Measurements from ENCODE around the gene TRMT1.

The TRMT1 gene

DNA sequence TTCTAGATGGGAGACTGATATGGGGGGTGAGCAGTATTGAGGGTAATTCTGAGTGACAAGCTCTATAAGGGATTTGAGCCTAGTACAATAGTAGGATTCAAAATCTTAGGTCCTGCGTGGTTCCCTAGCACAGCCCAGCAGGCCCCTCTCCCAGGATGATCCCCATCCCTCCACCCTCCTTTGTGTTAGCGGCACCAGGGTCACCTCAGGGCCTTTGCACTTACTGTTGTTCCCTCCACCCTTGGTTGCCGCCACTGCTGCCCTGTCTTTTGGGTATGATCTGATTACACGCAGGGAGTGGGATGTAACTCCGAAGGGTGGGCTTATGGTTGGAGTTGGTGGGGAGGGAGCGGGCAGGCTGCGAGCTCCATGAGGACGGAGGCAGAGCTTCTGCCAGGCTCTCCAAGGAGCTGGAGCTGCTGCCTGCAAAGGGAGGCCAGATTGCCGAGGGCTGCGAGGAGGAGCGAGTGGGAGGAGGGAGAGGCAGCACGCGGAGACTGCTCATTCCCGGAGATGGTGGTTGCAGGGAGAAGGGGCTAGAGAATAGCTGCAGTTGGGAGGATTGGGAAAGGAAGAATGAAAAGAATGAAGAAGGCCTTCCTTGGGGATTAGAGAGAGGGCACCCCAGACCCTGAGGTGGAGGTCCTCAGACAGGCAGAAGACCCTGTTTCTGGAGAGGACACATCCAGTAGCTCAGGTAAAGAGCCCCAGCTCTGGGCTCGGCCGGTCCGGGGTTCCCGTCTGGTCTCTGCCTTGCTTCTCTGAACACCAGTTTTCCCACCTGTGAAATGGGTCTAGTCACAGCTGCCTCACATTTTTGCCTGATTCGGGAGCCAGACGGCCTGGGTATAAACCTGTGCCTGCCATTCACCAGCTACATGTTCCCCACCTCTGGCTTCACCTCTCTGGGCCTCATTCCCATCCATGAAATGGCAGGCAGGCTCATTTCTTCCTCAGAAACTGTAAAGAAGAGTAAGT, 6.7 kb upstream of the TRMT1 start:
- DNase-seq = no peak

DNA sequence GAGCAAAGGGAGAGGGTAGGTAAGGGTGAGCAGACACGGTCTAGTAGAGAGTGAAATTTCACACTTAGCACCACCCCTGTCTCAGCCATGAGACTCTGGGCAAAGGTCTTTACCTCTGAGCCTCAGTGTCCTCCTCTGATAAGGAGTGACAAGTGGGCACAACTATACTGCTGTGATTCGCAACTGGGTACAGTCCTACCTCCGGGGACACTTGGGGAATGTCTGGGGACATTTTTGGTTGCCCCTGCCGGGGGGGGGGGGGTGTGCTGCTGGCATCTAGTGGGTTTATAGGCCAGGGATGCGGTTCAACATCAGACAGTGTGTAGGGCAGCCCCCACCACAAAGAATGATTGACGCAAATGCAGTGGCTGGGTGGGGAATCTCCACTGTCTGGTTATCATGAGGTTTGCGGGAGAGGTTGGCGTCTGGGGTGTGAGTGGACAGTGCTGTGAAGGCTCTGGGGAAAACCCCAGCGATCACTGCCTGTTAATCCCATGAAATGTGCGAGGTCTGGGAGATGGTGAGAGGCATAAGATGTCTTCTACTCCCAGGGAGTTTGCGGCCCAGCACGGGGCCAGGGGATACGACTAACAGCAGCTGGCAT, 5.8 kb upstream of the TRMT1 start:
- no peak for DNase-seq

DNA sequence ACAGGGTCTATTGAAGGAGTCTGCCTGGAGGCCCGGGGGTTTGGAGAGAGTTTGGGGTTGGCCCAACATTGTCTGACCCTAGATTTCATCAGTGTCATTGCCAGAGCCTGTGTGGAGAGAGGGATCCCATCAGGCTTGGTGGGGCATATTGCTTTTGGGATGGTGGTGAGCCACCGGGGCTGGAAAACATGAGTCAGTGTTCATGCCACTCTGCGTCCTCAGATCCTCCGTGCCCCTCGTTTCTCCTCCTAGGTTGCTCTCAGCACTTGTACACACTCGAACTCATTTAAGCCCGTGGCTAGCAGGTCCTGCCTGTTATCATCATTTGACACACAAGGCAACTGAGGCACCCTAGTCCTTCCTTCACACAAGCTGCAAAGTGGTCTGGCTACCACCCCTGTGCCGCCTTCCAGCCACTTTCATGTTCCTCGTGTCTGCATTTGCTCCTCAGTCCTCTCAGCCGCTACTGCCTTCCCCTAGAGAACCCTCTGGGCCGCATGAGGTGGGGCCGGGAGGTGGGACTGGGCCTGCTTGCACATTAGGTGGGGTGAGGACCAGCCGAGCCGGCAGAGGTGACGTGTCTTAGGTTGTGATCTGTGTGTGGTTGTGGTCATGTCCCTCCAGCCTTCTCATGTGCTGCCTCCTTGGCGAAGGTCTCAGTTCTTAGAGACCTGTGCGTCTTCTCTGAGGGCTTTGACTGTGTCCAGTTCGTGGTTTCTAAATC, 5.2 kb upstream of the TRMT1 start:
- no peak for DNase-seq

DNA sequence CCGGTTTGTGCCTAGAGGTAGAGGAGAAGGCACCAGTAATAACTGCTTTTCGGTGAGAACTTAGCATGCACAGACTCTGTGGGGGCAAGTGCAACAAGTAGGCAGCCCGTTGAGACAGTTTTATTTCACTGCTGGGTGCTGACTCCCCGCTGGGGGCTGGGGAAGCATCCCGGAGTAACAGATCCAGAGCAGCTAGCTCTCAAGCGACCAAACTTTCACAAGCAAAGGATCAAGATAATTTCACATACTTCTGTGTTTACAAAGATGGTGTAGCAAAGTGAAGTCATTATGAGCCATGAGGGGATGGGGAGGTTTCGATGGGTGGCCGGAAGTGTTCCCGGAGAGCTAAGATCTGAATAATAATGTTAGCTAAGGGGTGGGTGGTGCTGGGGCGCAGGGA, 4.3 kb upstream of the TRMT1 start:
- no peak for DNase-seq

DNA sequence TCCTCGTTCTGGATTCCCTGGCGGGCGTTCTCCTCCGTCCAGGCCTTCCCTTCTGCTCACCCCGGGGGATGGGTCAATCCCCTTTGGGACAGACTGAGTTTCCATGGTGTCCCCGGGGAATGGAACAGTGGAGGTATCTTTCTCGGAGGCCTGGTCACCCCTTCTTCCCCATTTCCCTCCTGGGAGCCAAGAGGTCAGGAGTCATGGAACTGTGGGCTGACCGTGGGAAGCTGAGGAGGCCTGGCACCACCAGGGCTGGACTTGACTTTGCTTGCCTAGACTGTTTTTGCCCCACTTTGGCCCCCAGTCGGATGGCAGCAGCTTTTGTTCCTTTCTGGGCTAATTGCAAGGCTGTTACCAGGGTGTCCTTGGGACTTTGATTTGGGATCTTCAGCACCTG, 3.5 kb upstream of the TRMT1 start:
- no peak for DNase-seq

DNA sequence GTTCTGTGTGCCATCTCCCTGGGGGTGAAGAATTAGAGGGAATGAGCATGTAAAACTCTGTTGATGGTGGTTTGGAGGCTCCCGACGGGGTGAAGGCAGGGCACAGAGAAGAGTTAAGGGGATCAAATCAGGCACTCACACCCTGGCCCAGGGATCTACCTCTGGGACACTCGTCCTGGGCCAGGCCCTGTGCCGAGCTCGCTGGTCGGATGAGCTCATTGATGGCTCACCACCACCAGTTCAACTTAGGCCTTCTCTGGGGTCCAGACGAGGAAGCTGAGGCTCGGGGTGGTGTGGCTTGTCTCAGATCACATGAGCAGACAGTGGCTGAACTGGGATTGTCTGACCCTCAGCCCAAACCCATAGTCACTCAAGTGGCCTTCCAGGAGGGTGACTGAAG, 3.1 kb upstream of the TRMT1 start:
- DNase-seq = no peak

DNA sequence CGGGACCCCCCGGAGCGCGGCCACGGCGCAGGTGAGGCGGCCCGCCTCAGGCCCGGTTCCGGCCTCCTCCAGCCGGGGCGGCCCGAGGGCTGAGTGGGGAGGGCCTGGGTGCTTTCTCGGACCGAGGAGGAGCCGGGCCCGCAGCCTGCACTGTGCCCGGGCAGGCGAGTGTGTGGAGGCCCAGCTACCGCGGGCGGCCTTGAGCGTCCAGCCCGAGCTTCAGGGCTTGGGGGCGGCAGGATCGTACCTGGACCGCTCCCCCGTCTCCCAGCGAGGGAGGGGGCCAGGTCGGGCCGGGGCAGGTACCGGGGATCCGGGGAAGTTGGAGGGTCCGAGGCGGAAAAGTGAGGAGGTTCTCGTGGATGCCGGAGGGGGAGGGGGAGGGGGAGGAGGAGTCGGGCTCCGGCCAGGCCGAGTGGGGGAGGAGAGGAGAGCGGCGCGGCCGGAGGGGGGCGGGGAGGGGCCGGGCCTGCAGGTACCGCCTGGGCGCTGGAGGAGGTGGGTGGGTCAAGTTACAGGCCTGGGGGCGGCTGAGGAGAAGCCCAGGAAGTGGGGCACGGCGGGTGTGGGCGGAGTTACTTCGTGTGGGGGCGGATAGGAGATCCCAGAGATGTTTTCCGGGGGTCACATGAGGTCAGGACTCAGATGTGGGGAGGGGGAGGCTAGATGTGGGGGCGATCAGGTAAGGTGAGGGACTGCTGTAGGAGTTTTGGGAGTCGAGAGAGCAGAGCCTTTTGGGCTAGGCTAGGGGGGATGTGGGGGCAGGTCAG, 2.1 kb upstream of the TRMT1 start:
- DNase-seq = peak; percentile 31

DNA sequence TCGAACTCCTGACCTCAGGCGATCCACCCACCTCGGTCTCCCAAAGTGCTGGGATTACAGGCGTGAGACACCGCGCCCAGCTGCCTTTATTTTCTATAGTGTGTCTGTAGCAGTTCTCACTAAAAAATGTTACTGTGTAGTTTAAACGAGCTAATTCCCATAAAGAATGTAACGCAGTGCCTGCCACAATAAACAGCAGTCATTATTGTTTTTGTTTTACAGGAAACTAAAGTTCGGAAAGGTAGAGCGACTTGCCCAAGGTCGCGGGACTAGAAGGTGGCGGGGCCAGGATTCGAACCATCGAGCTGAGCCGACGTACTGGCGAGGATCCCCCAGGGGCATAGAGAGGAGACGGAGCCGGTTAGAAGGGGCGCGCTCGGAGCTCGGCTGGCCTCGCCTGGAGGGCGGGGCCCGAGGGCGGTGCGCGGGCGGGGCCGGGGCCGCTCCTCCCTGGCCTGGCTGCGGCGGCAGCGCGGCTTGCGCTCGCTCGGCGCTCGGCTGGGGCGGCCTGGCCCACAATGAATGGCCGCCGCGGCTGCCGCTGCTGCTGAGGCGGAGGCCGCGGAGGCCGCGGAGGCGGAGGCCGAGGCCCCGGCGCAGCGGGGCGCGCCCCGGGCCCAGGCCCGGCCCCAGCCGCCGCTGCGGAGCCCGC, 1.4 kb upstream of the TRMT1 start, which contains the start of gene NACC1:
Gene NACC1, plus strand, starts transcription at position 493 of the 652 bp plus-strand sequence. CDS start 16,944 bp downstream, outside the sequence.
- DNase-seq = peak; percentile 88

DNA sequence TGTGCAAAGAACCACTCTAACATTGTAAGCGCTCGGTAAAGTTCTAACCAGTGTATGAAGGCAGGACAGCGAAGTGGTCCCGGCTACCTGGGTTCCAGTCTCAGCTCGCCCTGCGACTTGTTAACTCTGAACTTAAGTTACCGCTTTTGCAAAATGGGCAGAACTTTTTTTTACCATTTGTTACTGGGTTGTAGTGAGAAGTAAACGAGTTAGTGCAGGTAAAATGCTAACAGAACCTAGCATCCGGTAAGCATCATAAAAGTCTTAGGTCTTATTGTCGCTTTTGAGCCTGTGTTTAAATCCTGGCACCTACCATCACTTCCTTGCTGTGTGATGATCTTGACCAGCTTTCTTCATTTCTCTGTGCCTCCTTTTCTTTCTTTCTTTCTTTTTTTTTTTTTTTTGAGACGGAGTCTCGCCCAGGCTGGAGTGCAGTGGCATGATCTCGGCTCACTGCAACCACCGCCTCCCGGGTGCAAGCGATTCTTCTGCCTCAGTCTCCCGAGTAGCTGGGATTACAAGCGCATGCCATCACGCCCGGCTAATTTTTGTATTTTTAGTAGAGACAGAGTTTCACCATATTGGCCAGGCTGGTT, 734 bp upstream of the TRMT1 start:
- no peak for DNase-seq

DNA sequence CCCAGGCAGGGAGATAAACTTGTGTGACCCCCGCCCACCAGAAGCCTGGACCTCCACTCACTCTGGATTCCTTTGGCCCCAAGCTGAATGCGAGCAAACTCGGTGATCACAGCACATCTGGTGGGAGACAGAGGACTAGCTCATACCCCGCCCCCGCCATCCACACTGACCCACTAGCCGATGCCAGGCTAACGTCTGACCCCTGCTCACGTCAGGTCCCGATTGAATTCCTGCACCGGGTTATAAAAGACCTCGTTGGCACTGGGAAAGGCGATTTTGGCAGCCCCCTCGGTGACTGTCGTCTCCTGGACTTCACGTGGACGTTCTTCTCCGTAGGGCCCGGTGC, 631 bp downstream of the TRMT1 start:
- no peak for DNase-seq

DNA sequence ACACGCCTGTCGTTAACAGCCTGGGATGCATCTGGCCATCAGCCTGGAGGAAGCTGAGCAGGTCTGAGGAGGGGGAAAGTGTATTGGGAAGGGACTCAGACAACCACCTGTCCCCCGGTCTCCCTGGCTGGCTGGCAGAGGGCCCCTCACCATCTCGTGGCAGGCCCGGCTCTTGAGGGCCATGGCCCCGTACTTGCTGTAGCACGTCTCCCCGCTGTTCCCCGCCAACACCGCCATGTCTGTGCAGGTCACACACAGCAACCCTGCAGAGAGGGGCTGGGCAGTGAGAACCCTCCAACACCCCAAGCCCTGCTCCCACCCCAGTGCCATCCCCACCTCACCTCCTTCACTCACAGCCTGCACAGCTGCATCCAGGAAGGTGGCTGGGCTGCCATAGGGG, 4.0 kb downstream of the TRMT1 start:
- no peak for DNase-seq

DNA sequence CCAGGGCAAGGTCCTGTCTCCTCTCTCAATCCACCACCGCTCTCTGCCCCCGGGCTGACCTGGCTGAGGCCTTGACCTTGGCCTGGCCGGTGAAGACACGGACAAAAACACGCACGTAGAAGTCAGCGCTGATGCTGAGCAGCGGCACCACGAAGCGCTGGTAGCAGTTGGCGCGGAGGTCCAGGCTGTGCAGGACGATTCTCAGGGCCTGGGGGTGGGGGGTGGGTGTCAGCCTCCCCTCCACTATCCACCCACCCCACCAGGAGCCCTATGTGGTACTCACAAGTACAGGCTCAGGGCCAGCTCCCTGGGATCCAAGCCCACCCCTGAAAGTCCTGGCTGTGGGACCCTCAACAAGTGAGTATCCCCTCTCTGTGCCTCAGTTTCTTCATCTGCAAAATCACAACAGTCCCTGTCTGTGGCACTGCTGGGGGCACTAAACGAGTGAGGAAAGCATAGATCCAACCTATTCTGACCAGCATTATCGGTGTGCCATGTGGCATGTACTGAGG, 6.4 kb downstream of the TRMT1 start:
- DNase-seq = no peak

DNA sequence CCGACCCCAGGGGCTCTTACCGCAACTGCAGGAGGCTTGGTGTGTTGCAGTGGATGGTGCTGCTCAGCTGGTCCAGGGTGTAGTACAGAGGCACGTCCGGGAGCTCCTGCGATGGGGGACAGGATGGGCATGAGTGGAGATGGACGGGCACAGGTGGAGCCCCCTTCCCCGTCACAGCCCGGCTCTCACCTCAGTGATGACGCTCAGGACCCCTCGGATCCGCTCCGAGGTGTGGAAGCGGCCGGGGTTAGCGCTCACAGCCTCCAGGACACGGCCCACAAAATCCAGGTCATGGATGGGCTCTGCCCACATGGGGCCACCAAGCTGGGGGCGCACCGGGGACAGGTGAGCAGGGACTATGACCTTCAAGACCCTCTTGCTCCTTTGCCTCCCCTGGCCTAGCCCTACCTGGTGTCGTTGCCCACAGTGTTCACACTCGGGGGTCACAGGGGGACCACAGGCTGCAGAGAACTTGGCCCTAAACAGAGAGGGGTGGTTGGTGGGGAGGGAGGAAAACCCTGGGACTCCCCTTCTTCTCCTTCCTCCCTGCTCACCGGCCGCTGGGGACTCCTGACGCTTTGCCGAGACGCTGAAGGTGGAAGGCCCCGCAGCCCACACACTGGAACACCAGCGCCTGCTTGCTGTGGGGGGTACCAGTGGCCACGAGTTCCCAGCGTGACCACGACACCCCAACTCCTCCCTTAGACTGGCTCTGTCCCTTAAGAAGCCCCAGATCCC, 7.0 kb downstream of the TRMT1 start:
- DNase-seq = no peak

DNA sequence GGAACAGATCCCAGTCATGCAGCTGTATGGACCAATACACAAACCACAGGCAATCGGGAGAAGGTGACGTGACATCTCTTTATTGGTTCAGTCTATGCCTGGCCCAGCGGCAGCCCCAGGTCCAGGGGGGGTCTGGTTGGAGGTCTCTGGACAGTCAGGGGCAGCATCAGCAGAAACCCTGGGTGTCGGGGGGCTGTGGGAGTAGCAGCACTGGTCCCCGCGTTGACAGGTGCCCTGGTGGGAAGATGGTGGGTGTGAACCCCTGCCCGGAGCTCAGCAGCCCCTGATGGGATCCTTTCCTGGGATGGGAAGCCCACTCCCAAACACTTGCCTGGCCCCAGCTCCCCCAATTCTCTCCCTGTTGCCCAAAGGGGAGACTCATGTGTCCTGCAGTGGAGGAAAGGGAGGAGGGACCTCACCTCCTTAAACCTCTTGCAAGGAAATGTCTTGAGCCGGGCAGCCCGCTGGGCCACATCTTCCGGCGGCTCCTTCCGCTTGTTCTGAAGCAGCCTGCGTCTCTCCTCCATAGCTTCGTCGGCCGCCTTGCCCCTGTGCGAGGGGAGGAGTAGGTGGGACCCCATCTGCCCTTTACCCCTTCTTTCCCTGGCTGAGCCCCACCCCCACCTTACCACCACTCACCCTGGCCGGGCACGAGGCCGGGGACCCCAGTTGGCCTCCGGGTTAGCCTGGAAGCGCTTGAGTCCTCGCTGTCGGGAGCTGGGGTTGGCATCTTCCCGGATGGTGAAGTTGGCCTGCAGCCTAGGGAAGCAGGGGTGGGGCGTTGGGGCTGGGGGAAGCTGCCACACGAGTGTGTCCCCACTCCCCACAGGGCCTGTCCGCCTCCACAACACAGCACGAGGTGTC, 11.5 kb downstream of the TRMT1 start:
- DNase-seq = no peak

DNA sequence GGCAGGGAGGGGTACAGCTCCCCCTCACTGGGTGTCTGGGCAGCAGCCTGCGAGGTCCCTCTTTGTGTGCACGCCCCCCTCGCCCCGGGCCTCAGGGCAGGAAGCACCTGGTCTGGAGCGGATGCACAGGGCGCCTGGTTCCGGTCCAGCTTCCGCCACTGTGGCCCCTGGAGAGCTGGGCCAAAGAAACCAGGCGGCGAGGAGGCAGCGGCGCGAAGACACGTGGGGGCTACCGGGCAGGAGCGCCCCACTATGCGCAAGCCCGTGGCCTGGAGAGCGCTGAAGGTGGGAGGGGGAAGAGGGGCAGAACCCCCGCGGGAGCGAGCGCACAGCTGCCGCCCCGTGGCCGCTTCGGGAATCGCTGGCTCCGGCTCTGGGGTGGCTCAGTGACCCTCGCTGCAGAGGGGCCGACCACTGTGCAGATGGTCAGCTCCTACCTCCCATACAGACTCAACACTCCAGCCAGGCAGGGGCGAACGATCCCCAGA, 12.1 kb downstream of the TRMT1 start:
- peak; percentile 56 for DNase-seq

DNA sequence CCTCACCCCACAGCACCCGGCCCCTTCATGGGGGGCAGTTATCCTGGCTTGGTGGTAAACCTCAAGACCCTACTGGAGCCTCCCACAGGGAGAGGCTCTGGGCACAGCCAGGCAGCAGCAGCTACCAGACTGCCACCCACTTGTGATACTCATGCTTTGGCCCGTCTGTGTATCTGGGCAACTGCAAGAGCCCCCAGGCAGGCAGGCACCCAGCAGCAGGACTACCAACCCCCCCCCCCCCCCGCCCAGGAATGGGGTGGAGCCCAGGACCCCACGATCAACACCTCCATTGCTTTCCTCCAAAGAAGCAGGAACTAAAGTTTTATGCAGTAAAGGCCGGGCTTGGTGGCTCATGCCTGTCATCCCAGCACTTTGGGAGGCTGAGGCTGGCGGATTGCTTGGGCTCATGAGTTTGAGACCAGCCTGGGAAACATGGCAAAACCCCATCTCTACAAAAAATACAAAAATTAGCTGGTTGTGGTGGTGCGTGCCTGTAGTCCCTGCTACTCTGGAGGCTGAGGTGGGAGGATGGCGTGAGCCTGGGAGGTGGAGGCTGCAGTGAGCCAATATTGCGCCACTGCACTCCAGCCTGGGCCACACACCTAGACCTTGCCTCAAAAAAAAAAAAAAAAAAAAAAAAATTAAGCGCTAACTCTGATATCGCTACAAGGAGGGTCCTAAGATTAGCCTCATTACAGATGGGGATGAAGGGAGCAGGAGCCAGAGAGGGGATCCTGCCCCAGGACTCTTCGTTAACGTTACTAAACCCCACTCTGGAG, 12.8 kb downstream of the TRMT1 start:
- no peak for DNase-seq

DNA sequence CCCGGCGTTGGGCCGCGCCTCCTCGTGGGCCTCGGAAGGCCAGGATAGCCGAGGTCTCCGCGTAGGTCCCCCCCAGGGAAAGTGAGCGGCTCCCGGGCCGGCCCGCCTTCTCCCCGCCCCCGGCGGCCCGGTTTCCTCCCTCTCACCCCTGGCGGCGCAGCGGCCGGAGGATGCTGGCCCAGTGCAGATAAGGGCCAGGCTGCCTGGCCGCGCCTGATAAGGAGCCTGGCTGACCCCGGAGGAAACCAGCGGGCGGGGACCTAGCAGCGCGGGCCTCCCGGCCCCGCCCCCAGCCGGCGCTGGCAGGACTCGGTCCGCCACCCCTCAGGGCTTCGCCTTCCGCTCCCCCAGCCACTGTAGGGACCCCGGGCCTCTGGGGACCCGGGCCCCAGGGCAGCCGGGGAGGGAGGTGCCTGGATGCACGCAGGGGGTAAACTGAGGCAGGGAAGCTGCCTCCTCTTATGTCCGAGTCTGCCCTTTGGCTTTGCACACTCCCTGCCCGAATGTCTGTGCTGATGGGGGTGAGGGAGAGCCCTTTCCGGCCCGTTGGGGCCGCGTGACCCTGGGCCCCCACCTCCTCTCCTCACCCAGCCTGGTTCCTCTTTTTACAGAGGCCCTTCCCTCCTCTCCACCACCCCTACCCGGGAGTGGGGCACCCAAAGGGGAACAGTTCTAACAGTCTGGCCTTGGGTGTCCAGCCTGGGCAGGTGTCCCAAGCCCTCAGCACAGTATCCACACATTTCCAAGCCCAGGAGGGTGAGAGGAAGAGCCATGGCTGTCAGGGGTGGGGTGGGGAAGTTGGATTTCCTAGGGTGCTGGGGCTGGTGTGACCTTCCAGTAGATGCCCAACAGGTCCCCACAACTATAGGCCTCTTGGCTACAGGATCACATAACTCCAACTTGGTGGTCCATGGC, 13.6 kb downstream of the TRMT1 start, which contains the start of gene LYL1:
Gene LYL1, minus strand, starts transcription at position 193 of the 915 bp plus-strand sequence. CDS start 1,687 bp downstream, outside the sequence.
- DNase-seq = no peak

DNA sequence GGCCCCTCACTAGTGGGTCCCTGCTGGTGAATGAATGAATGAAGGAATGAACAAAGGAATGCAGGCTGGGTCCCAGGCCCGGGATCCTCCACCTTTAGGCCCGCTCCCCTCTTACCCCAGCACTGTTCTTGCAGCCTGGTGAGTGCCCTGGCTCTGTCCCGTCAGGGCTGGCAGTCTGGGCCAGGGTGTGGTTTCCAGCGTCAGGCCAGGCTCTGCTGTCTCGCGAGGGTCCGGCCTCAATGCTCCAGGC, 14.2 kb downstream of the TRMT1 start:
- DNase-seq = no peak

All from stimulated activated naive CD4-positive, alpha-beta T cell treated with Interleukin-2 at 50 U/mL for 16 hours (primary cell).